GM18526 (cell line): Measurements from ENCODE around the gene VIPAS39.

ENCODE experiments used
- POLR2A ChIP-seq: IDR thresholded peaks from 3 replicates; pipeline ENCODE4 v1.6.1; 2011; ENCODE audit not compliant: insufficient read length; ENCODE audit errors: extremely low read depth

The VIPAS39 gene

DNA sequence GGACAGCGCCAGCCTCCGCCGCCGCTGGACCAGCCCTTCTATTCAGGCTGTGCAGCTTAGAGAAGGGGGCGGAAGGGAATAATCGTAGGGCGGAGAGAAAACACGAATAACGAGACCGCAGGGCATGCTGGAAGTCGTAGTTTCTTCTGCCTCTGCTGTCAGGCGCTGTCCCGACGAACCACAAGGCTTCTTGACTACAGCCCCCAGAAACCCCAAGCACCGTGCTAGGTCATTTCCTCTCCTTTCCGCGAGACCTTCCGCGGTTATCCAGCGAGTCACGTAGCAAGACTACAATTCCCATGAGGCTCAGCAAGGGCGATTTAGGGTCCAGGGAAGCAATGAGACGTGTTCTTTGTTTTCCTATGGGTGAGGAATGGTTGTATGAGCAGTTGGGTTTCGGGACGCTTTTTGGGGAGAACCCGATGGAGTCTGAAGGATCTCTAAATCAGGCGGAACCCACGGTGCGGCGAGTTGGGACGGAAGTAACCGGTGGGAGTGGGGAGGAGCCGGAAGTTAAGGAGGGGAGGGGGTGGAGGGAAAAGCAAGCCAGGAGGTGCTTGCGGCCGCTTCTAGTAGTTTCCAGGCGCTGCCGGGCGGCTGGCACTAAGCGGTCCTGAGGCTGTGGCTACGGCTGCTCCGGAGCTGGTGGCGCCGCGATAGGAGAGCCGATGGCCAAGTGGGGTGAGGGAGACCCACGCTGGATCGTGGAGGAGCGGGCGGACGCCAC, at the start of gene VIPAS39, which contains the start of gene AHSA1:
Gene VIPAS39 (minus strand): TSS at position 80 of the 727 bp plus-strand sequence. CDS start 3,499 bp downstream, outside the sequence.
Gene AHSA1 (plus strand): TSS at position 572 of the 727 bp plus-strand sequence. CDS start 97 bp downstream, at position 669.
- TF ChIP-seq POLR2A, result peak; percentile 92

DNA sequence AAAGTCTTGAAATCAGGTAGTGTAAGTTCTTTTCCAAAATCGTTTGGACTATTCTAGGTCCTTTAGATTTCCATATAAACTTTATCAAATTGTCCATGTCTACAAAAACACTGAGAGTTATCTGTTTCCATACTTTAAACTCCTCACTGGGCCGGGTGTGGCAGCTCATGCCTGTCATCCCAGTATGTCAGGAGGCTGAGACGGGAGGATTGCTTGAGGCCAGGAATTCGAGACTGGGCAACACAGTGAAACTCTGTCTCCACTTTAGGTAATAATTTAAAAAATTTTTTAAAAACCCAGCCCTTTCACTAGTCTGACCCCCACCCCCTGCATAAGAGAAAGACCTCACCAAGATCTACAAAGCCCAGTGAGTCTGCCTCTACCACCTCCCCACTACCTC, 47.6 kb upstream of the VIPAS39 start:
- TF ChIP-seq POLR2A, result no peak

DNA sequence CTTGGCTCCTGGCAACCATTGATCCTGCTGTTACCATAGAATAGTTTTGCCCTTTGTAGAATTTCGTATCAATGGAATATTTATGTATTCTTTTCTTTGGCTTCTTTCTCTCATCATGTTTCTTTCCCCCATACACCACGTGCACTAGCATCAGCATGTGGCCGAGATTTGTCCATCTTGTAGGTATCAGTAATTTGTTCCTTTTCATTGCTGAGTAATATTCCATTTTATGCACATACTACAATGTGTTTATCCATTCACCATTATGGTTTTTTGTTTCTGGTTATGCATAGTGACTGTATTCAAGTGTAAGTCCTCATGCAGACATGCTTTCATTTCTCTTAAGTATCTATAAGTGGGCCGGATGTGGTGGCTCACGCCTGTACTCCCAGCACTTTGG, 45.7 kb upstream of the VIPAS39 start:
- no peak for TF ChIP-seq POLR2A

DNA sequence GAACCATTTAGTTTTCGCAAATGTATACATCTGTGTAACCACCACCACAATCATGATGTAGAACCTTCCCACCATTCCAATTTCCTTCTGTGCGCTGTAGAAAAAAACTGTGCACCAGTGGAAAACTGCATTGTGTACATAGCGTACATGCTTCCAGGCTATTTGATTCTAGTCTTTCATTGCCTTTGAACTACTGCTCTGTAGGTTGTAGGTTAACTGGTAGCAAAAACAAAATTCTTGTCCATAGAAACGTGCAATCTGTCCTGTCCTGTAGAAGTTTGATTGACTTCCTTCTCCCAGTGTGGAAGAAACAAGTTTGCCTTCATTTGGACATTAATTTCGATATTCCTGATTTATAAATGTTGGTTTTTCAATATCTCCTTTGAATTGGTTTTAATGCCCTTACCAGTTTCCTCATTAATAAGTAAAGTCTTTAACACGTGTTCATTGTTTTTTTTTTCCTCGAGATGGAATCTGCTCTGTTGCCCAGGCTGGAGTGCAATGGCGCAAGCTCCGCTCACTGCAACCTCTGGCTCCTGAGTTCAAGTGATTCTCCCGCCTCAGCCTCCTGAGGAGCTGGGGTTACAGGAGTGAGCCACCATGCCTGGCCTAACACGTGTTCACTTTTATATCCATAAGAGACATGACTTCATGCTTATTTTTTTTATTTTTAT, 44.8 kb upstream of the VIPAS39 start:
- TF ChIP-seq POLR2A, result no peak

DNA sequence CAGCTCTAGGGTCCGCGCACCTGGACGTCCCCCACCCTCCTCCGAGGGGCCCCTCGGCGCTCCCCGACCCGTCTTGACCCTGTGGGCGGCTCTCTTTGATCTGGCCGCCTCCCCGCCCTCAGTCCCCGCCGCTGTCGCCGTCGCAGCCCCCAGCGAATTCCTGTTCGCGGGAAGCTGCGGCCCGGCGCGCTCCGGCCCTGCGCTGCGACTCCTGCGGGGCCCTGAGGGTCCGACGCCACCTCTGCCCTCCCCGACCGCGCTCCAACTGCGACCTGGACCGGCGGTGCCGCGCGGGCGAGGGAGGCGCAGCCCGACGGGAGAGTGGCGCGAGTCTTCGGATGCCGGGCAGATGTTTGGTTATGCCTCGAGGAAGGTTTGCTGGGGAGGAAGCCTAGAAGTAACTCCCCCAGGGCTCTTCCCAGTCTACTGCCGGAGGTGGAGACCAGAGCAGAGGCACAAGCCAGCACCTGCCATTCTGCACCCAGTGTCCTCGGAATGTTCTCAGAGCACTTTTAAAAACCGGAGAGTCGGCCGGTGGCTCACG, 41.7 kb upstream of the VIPAS39 start:
- TF ChIP-seq POLR2A, result no peak

DNA sequence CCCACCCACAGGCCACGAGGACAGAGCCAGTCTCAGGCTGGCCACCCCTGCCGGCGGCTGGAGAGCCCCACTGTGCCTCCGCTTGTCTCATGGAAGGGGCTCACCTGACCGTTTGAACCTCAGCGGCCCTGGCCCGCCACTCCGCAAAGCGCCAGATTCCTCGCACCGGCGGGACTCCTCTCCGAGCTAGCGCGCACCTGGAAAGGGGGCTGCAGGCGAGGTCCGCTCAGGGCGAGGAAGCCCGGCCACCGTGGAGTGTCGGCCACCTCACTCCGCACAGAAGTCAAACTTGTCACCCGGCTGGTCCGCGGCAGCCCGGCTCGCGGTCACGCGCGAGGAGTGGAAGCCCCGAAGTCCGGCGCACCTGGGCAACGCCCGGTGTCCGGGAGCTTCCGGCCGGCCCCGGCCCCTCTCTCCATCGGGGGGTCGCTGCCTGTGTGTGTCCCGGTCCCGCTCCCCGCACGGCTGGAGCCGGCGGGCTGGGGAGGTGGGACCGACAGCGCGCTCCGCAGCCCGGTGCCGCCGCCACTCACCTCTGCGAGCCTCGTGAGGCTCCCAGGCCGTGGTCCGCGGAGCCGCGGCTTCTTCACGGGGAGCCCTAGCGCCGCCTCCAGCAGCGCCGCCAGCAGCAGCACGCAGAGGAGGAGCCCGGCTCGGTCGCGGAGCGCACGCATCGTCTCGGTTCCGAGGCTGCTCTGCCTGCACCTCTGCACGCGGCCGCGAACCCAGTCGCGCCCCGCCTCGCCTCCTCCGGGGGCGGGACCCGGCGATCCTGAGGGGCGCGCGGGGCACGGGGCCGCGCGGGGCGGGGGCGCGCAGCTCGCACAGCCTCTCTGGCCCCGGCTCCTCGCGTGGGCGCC, 40.9 kb upstream of the VIPAS39 start, which contains the start of gene ISM2:
Gene ISM2 (minus strand): TSS at position 697 of the 860 bp plus-strand sequence. CDS start 23 bp downstream, at position 674.
- no peak for TF ChIP-seq POLR2A

DNA sequence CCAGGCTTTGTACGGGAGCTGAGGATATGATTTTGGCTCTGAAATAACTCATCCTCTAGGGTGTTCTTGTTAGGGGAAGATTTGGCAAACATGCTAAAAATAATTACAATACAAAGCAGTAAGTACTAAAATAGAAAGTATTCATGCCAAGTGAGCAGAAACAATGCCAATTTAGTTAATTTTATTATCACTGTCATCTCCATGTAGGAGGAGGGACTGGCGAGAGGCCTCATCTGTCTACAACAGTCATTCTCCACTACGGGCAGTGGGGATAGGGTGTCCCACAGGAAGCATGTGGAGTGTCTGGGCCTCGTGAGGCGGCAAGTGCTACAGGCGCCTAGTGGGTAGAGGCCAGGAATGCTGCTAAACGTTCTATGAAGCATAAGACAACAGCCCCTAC, 37.9 kb upstream of the VIPAS39 start:
- no peak for TF ChIP-seq POLR2A

DNA sequence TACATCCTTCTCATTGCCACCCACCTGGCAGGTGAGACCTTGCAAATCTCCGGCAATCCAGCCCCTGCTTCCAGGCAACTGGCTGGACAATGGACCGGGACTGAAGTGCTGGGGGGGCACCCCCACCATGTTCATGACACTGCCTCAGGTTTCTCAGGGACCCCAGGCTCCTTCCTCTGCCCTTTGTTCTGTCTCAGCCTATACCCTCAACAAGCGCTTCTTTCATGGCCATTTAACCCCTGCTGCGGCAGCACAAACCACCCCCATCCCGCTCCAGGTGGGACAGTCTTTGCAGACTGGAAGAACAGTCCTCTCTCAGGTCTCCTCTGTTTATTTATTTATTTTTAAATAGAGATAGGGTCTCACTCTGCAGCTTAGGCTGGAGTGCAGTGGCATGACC, 33.7 kb upstream of the VIPAS39 start:
- no peak for TF ChIP-seq POLR2A

DNA sequence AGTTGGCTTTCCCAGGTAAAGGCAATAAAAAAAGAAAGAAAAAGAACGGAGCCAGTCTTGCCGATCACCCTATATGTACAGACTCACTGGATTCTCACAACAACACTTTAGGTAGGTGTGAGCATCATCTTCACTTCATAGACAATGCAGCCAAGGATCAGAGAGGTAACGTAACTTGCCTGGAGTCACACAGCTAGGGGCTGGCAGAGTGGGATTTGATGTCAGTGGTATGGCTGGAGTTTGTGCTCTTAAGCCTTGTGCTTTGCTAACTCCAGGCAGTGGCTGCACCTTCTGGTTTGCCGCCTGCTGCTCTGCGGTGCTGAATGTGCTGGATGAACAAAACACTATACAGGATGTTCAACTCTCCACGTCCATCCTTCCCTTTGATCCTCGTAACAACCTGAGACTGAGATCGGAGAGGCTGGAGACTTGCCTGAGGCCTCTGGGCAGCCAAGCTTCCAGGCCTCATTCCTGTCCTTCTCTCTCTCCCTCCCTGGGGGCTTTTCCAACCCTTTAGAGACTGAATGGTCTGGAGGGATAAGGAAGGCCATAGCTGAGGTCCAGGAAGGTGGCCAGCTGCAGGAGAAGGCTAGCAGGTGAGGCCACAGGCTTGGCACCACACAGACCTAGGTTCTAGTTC, 33.1 kb upstream of the VIPAS39 start:
- TF ChIP-seq POLR2A, result no peak

DNA sequence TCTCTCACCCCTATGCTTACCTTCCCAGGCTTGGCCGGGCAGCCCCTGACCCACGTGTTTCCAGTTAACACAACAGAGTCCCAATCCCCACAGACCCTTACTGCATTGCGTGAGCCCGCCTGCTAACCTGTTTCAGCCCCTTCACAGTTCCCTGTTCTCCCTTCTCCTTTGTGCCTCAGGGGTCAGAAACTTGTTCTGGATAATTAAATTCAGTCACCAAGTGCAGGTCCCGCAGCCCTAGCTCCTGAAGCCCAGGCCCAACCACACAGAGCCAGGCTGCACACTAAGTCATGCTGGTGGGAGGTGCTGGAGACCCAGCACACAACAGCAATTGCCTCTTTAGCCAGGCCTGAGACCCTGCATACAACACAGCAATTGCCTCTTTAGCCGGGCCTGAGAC, 31.6 kb upstream of the VIPAS39 start:
- no peak for TF ChIP-seq POLR2A

DNA sequence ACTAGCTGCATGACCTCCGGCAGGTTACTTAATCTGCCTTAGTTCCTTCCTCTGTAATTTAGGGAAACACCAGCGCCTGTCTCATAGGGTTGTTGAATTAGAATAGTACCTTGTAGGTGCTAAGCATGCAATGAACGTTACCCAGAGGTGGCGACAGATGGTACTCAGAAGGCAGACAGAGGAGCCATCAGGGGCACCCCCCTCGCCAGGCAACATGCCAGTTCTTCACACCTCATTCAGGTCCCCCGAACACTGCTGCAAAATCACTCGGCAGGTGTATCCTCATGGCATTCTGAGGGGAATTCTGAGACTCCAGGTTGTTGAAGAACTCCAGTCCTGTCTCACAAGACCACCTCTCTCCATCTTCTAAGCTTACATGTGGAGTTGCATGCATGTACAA, 31.2 kb upstream of the VIPAS39 start:
- no peak for TF ChIP-seq POLR2A

DNA sequence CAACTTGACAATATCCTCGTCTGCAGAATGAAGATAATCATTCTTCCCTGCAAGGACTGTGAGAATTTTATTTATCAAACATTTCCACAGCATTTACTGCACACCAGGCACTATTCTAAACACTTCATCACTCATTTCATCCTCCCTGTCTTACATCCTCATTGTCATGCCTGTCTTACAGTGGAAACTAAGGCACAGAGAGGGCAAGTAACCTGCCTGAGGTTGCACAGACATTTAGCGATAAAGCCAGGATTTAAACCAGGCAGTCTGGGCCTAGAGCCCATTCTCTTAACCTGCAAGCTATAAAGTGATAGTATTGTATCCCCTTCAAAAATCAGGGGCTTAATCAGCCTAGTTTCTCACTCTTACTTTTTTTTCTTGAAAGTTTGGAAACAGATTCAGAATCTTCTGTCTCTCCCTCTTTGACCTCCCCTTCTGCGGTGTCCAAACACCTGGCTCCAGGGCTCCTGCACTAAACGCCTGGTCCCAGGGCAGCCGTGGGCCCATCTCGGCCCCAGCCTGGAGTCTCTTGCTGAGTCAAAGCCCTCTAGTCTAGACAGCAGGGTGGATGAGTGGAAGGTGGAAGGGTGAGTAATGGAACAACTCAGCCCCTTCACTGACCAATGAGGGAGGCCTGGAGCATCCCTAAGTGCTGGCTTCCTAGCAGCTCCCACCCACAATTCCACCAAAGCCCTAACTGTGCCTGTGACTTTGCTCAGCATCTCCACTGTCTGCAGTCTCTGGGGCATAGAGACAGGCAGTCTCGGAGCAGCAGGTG, 28.7 kb upstream of the VIPAS39 start:
- no peak for TF ChIP-seq POLR2A

DNA sequence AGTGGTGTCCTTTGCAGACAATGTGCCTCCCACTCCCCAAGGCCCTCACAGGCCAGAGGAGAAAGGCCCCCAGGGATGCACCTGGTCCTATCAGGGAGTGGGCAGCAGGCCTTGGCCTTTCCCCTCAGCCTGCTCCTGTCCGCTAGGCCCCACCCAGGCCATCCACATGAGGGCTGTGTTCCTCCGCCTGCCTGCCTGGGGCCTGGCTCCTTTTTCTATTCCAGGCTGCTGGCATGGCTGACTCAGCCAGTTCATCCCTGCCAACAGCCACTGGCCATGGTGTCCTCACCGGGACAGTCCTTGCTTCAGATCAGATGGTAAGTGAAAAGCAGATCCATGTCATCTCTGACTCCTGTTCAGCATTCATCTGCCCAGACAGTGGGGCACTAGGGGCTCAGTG, 27.9 kb upstream of the VIPAS39 start:
- no peak for TF ChIP-seq POLR2A

DNA sequence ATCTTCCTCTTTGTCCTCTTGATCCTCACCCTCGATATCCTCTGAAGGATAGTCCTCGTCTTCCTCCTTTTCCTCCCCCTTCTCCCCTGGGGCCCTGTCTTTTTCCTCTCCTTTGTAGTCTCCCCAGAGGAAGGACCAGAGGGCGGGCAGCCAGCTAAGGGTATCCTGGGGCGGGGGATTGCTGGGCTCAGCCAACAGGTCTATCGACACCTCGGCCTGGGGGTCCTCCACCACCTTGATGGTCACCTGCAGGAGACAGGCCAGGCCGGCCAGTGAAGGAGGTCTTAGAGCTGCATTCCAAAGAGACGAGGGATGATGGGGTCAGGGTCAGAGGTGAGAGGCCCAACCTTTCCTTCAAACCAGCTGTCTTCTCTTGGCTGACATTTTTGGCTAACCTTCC, 25.0 kb upstream of the VIPAS39 start:
- TF ChIP-seq POLR2A, result no peak
